Activated CD4-positive, CD25-positive, alpha-beta regulatory T cell treated with anti-CD3 and anti-CD28 coated beads, Interleukin-2, amount 50 U/mL, for 16 hours (primary cell): Measurements from ENCODE around the gene DMD.
"Not testable (repeated sequence)": the region's sequence is repeated elsewhere in the genome, so short reads cannot be mapped to it uniquely, and the experiment has no call there.

ENCODE experiments used
- DNase-seq: peaks from one replicate; pipeline ENCODE4 v3.0.0-alpha.2; 2020; ENCODE audit warnings: low read depth, low spot score

The DMD gene

GRCh38 chrX:32867781-32868523 lies 343.4 kb downstream of the DMD start:
- DNase-seq, result no peak

- DNase-seq, result no peak
Measured at GRCh38 chrX:32852203-32852602, 359.1 kb downstream of the DMD start.

DNA sequence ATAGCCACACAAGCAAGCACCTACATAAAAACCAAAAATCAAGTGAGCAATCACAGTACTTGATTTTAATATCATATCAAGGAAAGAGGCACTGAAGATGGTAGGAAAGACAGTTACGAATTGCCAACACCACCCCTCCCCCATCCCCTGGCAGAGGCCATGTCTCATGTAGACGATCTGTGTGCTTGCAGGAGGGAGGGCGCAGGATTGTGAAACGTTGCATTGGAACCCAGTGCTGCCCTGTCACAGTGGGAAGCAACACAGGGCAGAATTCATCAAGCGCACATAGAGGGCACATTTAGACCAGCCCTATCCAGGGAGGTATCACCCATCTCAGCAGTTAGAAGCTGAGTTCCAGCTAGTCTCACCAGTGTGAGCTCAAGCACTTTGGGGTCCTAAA lies 359.8 kb downstream of the DMD start:
- DNase-seq, result no peak

GRCh38 chrX:32847921-32848320 lies 363.4 kb downstream of the DMD start:
- DNase-seq, result no peak

- DNase-seq, result no peak
Measured at GRCh38 chrX:32842053-32842452, 369.3 kb downstream of the DMD start.

DNA sequence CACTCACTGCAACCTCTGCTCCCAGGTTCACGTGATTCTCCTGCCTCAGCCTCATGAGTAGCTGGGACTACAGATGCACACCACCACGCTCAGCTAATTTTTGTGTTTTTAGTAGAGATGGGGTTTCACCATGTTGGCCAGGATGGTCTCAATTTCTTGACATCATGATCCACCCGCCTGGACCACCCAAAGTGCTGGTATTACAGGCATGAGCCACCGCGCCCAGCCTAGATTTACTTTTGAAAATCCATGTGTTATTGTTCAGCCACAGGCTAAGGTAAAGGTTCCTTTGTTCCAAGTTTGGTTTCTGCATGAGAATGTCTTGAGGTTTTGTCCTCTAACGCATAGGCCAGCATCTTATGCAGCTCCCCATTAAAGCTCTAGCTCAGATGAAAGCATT lies 371.6 kb downstream of the DMD start:
- DNase-seq, result no peak

- DNase-seq, result no peak
Measured at GRCh38 chrX:32825009-32825408, 386.3 kb downstream of the DMD start.

DNA sequence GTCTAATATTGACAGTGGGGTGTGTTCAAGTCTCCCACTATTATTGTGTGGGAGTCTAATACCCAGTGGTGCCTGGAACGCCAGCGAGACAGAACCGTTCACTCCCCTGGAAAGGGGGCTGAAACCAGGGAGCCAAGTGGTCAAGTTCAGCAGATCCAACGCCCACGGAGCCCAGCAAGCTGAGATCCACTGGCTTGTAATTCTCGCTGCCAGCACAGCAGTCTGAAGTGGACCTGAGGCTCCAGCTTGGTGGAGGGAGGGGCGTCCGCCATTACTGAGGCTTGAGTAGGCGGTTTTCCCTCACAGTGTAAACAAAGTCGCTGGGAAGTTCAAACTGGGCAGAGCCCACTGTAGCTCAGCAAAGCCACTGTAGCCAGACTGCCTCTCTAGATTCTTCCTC lies 407.3 kb downstream of the DMD start:
- DNase-seq, result no peak

DNA sequence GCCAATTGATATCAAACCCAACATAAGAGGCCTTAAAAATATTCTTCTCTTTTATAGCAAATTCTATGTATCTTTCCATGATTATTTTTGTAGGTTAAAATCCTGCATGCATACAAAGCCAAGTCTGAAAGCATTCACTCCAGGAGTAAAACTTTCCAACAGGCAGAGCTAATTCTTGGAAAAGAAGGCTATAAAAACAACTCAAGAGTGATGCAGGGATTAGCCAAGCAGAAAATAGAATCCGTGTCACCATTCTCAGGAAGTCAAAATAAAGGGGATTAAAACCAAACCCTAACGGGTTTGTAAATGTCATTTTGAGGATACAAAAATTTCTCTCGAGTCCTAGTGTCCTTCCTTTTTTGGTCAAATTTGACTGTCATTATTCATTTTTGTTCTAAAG lies 412.4 kb downstream of the DMD start:
- DNase-seq, result no peak

GRCh38 chrX:32788936-32789335 lies 422.4 kb downstream of the DMD start:
- DNase-seq, result no peak

DNA sequence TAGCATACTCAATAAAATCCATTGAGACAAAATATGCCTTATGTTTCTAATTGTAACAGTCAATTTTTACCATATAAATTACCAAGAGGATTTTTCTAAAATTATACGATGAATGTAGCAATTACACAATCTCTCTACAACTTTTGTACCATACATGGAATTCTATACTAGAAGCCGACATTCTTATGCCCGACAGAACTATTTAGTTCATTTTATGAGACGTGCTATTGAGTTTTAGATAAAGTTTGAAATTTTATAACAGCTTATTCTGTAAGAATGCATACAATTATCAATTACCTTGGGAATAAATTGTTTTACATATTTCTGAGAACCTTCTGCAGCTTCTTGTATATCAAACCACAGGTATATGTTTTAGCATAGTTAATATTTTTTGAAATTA lies 431.2 kb downstream of the DMD start:
- no peak for DNase-seq

GRCh38 chrX:32778965-32779364 lies 432.4 kb downstream of the DMD start:
- no peak for DNase-seq

DNA sequence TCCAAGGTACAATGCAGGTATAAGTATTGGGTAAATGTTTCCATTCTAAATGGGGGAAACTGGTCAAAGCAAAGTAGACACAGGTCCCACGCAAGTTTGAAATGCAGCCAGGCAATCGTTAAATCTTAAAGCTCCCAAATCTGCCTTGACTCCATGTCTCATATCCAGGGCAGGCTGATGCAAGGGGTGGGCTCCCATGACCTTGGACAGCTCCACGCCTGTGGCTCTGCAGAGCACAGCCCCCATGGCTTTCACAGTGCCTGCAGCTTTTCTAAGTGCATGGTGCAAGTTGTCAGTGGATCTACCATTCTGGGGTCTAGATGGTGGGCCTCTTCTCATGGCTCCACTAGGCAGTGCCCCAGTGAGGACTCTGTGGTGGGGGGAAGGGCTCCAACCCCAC lies 436.4 kb downstream of the DMD start:
- DNase-seq, result no peak

DNA sequence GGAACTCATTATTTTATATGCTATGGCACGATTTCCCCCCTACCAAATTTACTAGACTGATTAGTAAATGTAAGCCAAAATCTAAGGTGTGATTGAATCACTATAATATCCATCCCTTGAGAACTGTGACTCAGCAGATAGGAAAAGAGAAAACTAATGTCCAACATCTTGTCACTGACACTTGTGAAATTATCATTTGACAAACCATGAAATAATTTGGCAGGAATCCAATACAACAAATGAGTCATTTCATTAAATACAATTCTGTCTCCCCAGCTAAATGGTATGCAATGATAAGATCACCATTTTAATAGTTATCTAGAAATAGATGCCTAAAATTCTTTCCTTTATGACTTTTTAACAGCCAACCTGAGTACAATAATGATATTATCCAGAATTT lies 462.3 kb downstream of the DMD start:
- no peak for DNase-seq

- no peak for DNase-seq
Measured at GRCh38 chrX:32745323-32745722, 466.0 kb downstream of the DMD start.

DNA sequence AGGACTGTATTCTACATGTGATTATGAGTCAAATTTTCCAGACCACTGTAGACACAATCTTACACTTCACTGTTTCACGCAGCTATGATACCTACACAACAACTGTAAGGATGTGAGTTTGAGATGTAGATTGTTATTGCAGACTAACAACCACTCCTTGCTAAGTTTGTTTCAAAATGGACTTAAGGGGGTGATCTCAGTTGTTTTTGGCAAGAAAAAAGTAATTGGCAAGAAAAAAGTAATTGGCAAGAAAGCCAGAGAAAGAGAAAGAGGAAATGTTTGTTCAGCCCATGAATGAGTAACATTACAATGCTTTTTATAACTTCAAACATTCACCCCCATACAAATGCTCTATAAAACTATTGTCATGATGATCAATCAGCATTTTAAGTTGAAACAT lies 466.4 kb downstream of the DMD start:
- no peak for DNase-seq

GRCh38 chrX:32741910-32742309 lies 469.4 kb downstream of the DMD start:
- DNase-seq, result no peak

GRCh38 chrX:32708542-32708941 lies 502.8 kb downstream of the DMD start:
- DNase-seq, result no peak

DNA sequence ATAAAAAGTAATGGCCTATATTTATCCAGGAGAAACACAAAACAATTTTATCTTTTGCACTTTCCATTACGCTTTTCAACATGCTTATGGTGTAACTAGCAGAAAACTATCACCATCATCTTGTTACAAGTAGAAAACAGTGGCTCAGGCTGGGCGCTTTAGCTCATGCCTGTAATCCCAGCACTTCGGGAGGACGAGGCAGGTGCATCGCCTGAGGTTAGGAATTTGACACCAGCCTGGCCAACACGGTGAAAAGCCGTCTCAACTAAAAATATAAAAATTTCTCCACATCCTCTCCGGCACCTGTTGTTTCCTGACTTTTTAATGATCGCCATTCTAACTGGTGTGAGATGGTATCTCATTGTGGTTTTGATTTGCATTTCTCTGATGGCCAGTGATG lies 506.0 kb downstream of the DMD start:
- DNase-seq, result not testable (repeated sequence)

DNA sequence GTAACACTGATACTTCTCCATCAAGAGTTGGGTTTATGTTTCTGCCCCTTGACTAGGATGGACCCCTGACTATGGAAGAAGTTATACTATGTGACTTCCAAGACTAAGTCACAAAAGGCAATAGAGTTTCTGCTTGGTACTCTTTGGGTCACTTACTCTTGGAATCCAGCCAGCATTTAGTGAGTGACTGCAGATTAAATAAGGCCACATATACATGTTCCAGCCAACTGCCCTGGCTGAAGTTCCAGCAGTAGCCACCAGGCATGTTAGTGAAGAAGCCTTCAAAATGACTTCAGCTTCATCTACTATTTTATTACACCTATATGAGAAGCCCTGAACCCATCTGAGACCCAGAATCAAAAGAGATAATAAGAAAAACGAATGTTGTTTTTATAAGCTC lies 524.0 kb downstream of the DMD start:
- no peak for DNase-seq

- no peak for DNase-seq
Measured at GRCh38 chrX:32678487-32678886, 532.9 kb downstream of the DMD start.

DNA sequence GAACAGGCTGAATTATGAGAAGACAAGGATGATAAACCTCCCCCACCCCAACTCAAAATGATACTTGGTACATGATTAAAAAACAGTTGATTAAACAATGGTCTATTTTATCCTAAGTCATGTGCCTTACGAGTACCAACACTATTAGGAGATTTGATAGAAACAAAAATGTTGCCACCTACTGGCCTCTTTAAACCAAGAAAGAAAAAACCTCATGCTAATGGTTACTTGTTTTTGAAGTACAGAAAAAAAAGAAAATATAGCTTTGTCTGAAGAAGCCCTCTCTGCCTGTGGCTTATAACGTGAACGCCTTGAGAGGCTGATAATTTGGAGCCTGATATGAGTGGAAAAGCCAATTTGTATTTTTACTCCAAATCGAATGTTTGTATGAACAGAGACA lies 538.2 kb downstream of the DMD start:
- DNase-seq, result no peak

- no peak for DNase-seq
Measured at GRCh38 chrX:32662516-32662915, 548.8 kb downstream of the DMD start.
